ACC112 (cell line): Measurements from ENCODE around the gene PYGM.

Experiments used
- H2AFZ ChIP-seq: fragments of 200-600 bp; sonication (generic); one replicate; pipeline ENCODE4 v1.6.0; 2017; ENCODE audit warnings: antibody characterized with exemption, low read length; ENCODE audit not compliant: unreplicated experiment
- H3K27ac ChIP-seq: fragments of 200-600 bp; sonication (generic); 2 replicates; pipeline ENCODE4 v1.5.1; 2014; ENCODE audit warnings: low read depth, mild to moderate bottlenecking, antibody characterized with exemption, low read length, moderate library complexity
- H3K27me3 ChIP-seq: fragments of 200-600 bp; sonication (generic); 2 replicates; pipeline ENCODE4 v1.6.1; 2014; ENCODE audit warnings: mild to moderate bottlenecking, antibody characterized with exemption, low read length, moderate library complexity, mixed read lengths; ENCODE audit not compliant: insufficient read depth
- H3K36me3 ChIP-seq: fragments of 200-600 bp; sonication (generic); 2 replicates; pipeline ENCODE4 v1.6.1; 2016; ENCODE audit warnings: mild to moderate bottlenecking, antibody characterized with exemption, low read length, moderate library complexity, mixed read lengths; ENCODE audit not compliant: insufficient read depth
- H3K4me1 ChIP-seq: fragments of 200-600 bp; sonication (generic); one replicate; pipeline ENCODE4 v1.6.1; 2016; ENCODE audit warnings: low read length, mixed read lengths; ENCODE audit not compliant: insufficient read depth, unreplicated experiment, control insufficient read depth
- H3K4me3 ChIP-seq: fragments of 200-600 bp; sonication (generic); 2 replicates; pipeline ENCODE4 v1.5.1; 2014; ENCODE audit warnings: mild to moderate bottlenecking, low read depth, low read length
- H3K79me2 ChIP-seq: fragments of 200-600 bp; sonication (generic); one replicate; pipeline ENCODE4 v1.6.0; 2016; ENCODE audit warnings: low read length; ENCODE audit not compliant: control insufficient read depth, unreplicated experiment, insufficient read depth

The PYGM gene

DNA sequence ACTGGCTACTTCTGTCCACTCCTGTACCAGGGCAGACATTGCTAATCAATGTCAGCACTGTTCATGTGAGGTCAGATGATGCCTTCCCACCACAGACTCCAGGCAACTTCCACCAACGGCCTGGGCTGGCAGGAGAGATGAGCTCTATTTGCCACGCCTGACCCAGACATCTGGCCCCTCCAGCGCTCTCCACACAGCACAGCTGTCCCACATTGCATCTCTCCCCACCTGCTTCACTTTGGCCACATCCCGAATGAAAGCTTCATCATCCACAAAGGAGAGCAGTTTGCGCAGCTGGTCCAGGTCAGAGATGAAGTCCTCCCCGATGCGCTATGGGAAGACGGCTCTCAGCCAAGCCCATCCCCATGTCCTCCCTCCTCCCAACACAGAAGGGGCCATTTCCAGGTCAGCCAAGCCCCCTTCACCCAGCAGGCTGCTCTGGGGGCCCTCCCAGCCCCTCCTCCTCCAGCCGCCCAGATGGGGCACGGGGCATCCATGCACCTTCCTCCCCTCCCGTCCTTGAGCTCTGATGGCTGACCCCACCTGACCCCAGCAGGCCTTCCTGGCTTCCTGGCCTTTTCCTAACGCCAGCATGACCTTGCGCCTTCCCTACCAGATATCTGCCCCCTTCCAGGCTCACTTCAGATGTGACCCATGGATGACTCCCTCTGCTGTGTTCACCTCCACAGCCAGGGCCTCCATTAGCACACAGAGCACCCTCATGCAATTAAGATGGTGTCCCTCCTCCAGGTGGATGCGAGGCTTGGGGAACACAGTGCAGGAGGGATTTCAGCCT lies 7.4 kb downstream of the PYGM start:
- no peaks in the 10 kb centered on the region for H3K79me2 ChIP-seq
- no peak overlapping the region for H3K4me3 ChIP-seq
- no peaks in the 10 kb centered on the region for H3K36me3 ChIP-seq
- H3K27me3 ChIP-seq, result no peaks in the 10 kb centered on the region
- H3K27ac ChIP-seq, result no peak overlapping the region
- H3K4me1 ChIP-seq, result peaks cover 8% of the 10 kb centered on the region
- H2AFZ ChIP-seq, result no peak overlapping the region

DNA sequence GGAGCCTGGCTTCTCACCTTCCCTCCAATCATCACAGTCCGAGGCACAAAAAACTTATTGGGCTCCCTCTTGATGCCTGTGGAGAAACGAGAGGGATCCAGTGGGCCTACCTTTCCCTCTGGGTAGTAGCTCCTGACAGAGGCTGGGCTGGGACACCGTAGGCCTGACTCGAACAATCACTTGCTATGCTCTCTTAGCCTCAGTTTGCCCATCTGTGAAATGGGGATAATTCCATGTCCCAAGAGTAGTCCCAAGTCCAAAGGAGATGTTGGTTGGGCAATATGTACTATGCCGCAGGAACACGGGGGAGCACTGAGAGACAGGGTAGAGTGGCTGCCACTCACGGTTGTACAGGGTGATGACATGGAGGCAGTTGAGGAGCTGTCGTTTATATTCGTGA lies 8.2 kb downstream of the PYGM start:
- no peak overlapping the region for H2AFZ ChIP-seq
- H3K27ac ChIP-seq, result no peak overlapping the region
- no peak overlapping the region for H3K4me3 ChIP-seq
- H3K79me2 ChIP-seq, result no peaks in the 10 kb centered on the region
- no peaks in the 10 kb centered on the region for H3K27me3 ChIP-seq
- H3K4me1 ChIP-seq, result peaks cover 8% of the 10 kb centered on the region
- H3K36me3 ChIP-seq, result no peaks in the 10 kb centered on the region

DNA sequence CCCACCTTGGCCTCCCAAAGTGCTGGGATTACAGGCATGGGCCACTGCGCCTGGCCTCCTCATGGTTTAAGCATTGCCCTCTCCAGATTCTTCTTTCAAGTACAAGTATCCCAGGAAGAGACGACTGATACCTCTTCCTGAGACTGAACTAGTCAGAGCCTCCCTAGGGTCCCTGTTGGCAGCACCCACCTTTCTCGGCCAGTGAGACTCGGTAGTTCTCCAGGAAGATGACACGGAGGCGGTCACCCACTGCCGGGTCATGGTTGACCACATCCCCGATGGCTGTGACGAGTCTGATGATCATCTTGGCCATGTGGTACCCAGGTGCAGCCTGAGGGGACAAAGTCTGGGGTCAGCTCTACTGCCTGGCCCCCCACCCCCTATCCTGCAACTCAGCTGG lies 8.6 kb downstream of the PYGM start:
- Histone ChIP-seq H3K79me2 (no peaks in the 10 kb centered on the region), H2AFZ (no peak overlapping the region), H3K36me3 (no peaks in the 10 kb centered on the region), H3K27me3 (no peaks in the 10 kb centered on the region), H3K27ac (no peak overlapping the region), H3K4me3 (no peak overlapping the region), H3K4me1 (peaks cover 8% of the 10 kb centered on the region)

DNA sequence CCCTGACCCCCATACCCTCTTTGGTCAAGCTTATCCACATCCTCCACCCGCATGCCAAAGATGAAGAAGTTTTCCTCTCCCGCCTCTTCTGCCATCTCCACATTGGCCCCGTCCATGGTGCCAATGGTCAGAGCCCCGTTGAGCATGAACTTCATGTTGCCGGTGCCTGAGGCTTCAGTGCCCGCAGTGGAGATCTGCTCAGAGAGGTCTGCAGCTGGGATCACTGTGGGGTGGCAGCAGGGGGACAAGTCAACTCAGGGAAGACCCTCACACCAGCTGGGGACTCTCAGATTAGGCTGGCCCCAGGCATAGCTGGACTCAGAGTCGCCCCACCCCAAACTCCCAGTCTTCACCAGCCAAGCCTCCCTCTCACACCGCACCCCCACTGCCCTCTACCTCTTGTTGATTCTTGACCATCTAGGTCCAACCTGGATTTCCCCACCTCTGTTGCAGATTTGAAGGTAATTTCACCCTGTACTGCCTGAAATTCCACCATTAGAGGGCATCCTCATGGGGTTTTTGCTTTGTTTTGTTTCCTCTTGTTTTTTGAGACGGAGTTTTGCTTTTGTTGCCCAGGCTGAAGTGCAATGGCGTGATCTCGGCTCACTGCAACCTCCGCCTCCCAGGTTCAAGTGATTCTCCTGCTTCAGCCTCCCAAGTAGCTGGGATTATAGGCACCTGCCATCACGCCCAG lies 9.3 kb downstream of the PYGM start:
- H3K4me1 ChIP-seq, result peaks cover 8% of the 10 kb centered on the region
- no peak overlapping the region for H2AFZ ChIP-seq
- H3K27ac ChIP-seq, result no peak overlapping the region
- peaks cover 3% of the 10 kb centered on the region; the same call in 1 of the 2 replicates for H3K27me3 ChIP-seq
- no peak overlapping the region for H3K4me3 ChIP-seq
- no peaks in the 10 kb centered on the region for H3K36me3 ChIP-seq
- H3K79me2 ChIP-seq, result no peaks in the 10 kb centered on the region

DNA sequence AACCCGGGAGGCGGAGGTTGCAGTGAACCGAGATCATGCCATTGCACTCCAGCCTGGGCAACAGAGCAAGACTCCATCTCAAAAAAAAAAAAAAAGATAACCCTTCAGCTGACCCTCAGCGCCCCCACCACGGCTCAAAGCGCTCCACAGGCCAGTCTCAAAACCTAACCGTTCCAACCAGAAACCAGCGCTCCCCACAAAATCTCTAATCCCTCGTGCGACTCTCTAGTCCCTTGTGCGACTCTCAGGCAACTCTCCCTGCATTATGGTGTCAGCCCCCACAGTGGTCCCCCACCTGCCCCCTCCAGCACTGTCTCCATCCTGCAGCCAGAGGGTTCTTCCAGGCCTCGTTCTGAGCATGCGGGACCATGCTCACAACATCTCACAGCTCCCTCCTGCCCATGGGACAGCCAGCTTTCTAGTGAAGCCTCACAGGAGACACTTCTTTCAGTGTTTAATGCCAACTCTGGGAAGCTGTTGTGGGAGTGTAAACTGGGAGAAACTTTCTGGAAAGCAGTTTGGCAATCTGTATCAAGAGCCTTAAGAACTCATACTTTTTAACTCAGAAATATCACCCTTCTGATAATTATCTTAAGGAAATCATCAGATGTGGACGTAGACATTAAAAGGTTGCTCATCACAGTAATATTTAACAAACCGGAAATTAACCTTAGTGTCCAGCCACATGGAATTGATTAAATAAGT lies 11.7 kb downstream of the PYGM start:
- H3K4me1 ChIP-seq, result peaks cover 18% of the 10 kb centered on the region
- H3K36me3 ChIP-seq, result no peaks in the 10 kb centered on the region
- no peaks in the 10 kb centered on the region for H3K79me2 ChIP-seq
- no peak overlapping the region for H3K4me3 ChIP-seq
- no peak overlapping the region for H2AFZ ChIP-seq
- peaks cover 24% of the 10 kb centered on the region for H3K27me3 ChIP-seq
- peak overlapping the region; percentile 42; the same call in 1 of the 2 replicates for H3K27ac ChIP-seq

DNA sequence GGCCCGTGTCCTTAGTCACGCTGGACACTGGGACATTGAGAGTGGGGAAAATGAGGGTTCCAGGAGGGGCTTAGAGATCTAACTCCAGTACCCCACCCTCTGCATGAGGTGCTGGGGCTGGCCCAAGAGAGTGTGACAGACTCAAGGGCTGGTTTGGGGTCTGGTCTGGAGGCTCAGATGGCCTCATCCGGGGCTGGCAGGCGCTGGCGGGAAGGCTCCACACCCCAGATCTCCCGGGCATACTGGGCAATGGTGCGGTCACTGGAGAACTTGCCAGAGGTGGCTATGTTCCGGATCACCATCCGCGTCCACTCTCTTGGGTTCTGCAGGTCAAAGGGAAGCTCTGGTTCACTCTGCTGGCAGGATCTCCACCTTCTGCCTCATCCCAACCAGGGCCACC lies 13.3 kb downstream of the PYGM start:
- Histone ChIP-seq H3K36me3 (no peaks in the 10 kb centered on the region), H2AFZ (no peak overlapping the region), H3K27me3 (peaks cover 25% of the 10 kb centered on the region), H3K27ac (no peak overlapping the region), H3K4me1 (peaks cover 19% of the 10 kb centered on the region), H3K4me3 (no peak overlapping the region), H3K79me2 (no peaks in the 10 kb centered on the region)

DNA sequence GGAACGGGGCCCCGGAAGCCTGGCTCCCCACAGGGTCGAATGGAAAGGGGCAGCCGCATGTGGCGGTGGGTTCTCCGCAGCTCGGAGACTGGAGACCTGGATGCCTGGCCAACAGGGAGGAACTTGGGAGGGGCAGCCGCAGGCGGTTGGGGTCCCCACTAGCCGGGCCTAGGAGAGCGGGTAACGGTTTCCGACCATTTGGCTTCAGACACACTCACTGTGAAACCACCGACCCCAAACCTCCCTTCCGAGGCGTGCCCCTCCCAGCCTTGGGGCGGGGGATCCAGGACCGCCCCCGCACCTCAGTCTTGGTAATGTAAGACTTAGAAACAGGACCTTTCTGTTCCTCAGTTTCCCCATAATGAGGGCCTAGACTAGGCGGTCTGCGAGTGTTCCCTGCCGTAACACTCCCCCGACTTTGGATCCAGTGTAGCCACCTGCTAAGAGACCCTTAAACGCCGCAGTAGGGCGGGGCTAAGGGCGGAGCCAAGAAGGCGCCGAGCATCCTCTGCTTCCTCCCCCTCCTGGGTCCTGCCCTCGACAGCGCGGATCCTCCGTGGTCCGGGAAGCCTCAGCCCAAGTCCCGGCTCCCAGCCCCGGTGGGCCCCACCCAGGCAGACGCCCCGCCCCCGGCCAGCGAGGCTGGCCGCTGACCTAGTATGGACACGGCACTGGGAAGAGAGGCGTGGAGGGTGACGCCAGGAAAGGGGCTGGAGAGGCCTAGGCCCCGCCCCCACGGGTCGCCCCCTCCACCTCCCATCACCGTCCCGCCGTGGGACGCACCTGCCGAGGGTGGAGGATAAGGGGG lies 14.0 kb downstream of the PYGM start:
- Histone ChIP-seq H3K4me3 (peak overlapping the region; percentile 73), H3K79me2 (no peaks in the 10 kb centered on the region), H3K4me1 (peaks cover 19% of the 10 kb centered on the region), H3K36me3 (no peaks in the 10 kb centered on the region), H3K27ac (no peak overlapping the region), H3K27me3 (peaks cover 30% of the 10 kb centered on the region), H2AFZ (peak overlapping the region; percentile 12)

DNA sequence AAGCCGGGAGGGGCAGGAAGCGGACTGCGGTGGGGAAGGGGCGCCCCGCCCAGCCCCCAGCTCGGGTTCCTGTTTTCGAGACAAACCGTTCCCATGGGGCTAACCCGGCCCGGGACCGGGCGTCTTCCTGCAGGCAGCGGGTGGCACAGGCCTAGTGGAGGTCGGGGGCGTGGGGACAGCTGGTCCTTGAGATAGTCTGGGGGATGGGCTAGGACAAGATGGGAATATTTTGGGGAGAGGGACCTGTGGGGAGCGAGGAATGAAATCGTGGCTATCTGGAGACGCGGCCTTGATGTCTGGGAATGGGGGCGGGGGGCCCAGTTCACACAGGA lies 14.6 kb downstream of the PYGM start:
- peak overlapping the region; percentile 73 for H3K4me3 ChIP-seq
- peaks cover 19% of the 10 kb centered on the region for H3K4me1 ChIP-seq
- no peaks in the 10 kb centered on the region for H3K79me2 ChIP-seq
- H3K36me3 ChIP-seq, result no peaks in the 10 kb centered on the region
- H3K27me3 ChIP-seq, result peaks cover 33% of the 10 kb centered on the region
- no peak overlapping the region for H3K27ac ChIP-seq
- peak overlapping the region; percentile 30 for H2AFZ ChIP-seq

DNA sequence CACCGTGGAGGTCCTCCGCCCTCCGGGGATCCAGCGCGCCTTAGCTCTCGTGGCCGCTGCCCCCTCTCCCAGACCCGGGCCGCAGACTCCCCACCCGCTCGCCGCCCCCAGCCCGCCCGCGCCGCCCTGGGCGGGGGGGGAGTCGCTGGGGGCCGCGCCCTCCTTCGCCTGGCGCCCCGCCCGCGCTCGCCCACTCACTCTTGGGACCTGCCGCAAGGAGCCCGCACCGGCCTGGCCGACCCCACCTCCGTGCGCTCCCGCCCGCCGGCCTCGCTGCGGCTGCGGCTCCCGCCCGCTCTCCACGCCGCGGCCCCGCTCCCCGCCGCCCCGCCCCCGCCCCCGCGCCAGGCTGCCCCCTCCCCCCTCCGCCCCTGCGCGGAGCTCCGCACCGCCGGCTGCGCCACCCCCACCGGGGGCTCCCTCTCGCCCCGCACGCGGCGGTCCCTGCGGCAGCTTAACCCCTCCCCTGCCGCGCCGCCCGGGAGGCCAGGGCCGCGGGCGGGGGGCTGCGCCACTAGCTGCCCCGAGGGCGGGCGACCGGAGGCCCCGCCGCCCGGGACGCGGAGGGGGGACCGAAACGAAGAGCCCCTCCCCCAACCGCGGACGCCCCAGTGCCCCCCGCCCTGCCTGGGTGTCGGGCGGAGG lies 15.1 kb downstream of the PYGM start:
- Histone ChIP-seq H2AFZ (peak overlapping the region; percentile 30), H3K27ac (no peak overlapping the region), H3K4me1 (peaks cover 19% of the 10 kb centered on the region)

More for the DNA sequence above, 15.1 kb downstream of the PYGM start:
- Histone ChIP-seq H3K36me3 (no peaks in the 10 kb centered on the region), H3K79me2 (no peaks in the 10 kb centered on the region), H3K27me3 (peaks cover 33% of the 10 kb centered on the region), H3K4me3 (peak overlapping the region; percentile 73)
